GM23248 (cell line): ENCODE results near the gene DYSF.

Experiments
- EZH2 ChIP-seq: fragments of 200-600 bp; sonication (generic); IDR thresholded peaks from 2 replicates; pipeline ENCODE4 v1.6.1; 2018; ENCODE audit warnings: antibody characterized with exemption, mild to moderate bottlenecking; ENCODE audit not compliant: insufficient read depth, poor library complexity, severe bottlenecking
- EZH2phosphoT487 ChIP-seq: fragments of 200-600 bp; sonication (generic); IDR thresholded peaks from 2 replicates; pipeline ENCODE4 v1.6.1; 2018; ENCODE audit warnings: antibody characterized with exemption, moderate library complexity, mild to moderate bottlenecking, low read depth; ENCODE audit not compliant: insufficient read depth

DNA sequence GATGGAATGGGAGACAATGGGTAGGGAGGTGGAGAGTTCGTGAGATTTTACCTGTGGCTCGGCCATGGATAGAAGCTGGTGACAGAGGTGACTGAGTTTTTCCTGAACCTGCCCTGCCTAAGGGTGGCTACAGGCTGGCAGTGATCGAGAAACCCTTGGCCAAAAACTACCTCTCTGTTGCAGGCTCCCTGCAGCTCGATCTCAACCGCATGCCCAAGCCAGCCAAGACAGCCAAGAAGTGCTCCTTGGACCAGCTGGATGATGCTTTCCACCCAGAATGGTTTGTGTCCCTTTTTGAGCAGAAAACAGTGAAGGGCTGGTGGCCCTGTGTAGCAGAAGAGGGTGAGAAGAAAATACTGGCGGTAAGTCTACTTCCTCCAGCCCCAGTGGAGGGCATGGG, 225.5 kb downstream of the DYSF start:
- TF ChIP-seq EZH2 (no peak), EZH2phosphoT487 (no peak)
